Left lung (tissue), 10 donors: ENCODE results near the gene COL18A1. TPM values are rescaled to one million over a fixed set of nuclear protein-coding genes. Genes with fewer than 3 reads are reported as not detected.

Experiments
- ATAC-seq: fragments of 200-7000 bp; cut with Tn5 transposase; one replicate; pipeline ENCODE4 v1.9.1; 2020; ENCODE audit warnings: moderate library complexity
- DNase-seq, 4 donors: peaks; one replicate each; pipeline ENCODE4 v3.0.0-alpha.2; 2013 to 2020
- H3K27ac ChIP-seq, 2 donors: fragments of 200-600 bp; sonication (generic) in 1 of 2; one replicate each; pipeline versions ENCODE4 v1.5.0 to v1.8.0; 2020 to 2021
- H3K27me3 ChIP-seq, 2 donors: fragments of 200-600 bp; sonication (generic) in 1 of 2; one replicate each; pipeline versions ENCODE4 v1.5.0 to v1.8.0; 2020 to 2021
- H3K36me3 ChIP-seq, 2 donors: fragments of 200-600 bp; sonication (generic) in 1 of 2; one replicate each; pipeline versions ENCODE4 v1.5.0 to v1.8.0; 2020 to 2021
- H3K4me1 ChIP-seq, 2 donors: fragments of 200-600 bp; one replicate each; pipeline ENCODE4 v1.8.0; 2021
- H3K4me3 ChIP-seq, 2 donors: fragments of 200-600 bp; sonication (generic) in 1 of 2; one replicate each; pipeline versions ENCODE4 v1.5.0 to v1.8.0; 2020 to 2021; ENCODE audit warnings: mild to moderate bottlenecking in 1 of 2
- H3K9me3 ChIP-seq, 2 donors: fragments of 200-600 bp; sonication (generic) in 1 of 2; one replicate each; pipeline versions ENCODE4 v1.5.0 to v1.8.0; 2020 to 2021
- CTCF ChIP-seq, 2 donors: fragments of 200-600 bp; sonication (generic) in 1 of 2; IDR thresholded peaks; one replicate each; pipeline versions ENCODE4 v1.5.0 to v1.8.0; 2021; ENCODE audit warnings: antibody characterized with exemption in 2 of 2
- intact Hi-C, 2 donors: fragments of 100-400 bp; cut with DNase I; formaldehyde crosslinking; loops; one replicate each; pipeline versions ENCODE4 v1.11.2 to v1.14.2; 2022
- polyA plus RNA-seq, 6 donors: library from polyadenylated mRNA; unstranded; fragments of 120-200 nt; gene quantifications; one replicate each; pipeline ENCODE4 v1.2.1, GENCODE V29; 2013; ENCODE audit not compliant: insufficient read length in 6 of 6
- total RNA-seq, 2 donors: library from RNA; stranded (reverse); fragmentation: NEBNext Ultra II Directional; extraction: Animal tissue kit (Norgen Biotek cat#: 25700); gene quantifications; one replicate each; pipeline ENCODE4 v1.2.1, GENCODE V29; 2021
- donor health status: DM: no; HTN: yes; CAD: no.
- donor health status: DM: no; HTN: no; CAD: no.

COL18A1 gene
- total and polyA plus RNA-seq, 8 donors, result 39.3 to 90.2 (median 64.0) TPM

GRCh38 chr21:45472445-45473365 is 67.7 kb downstream of the COL18A1 start:
- intact Hi-C loops, result no loop called here
- Histone ChIP-seq H3K9me3 (no peaks in the 10 kb centered on the region), H3K4me1 (peaks cover 18 to 26% of the 10 kb centered on the region in 2 donors), H3K27me3 (no peaks in the 10 kb centered on the region), H3K36me3 (peaks cover 0 to 28% of the 10 kb centered on the region in 2 donors), H3K4me3 (no peak overlapping the region), H3K27ac (peak overlapping the region in 1 of 2 donors; percentile 84)
- ATAC-seq (no peak), DNase-seq (peak in 1 of 4 donors; percentile 71)
- TF ChIP-seq CTCF (IDR thresholded peaks at IDR 0.05), result no peak

GRCh38 chr21:45473496-45474322 is 68.7 kb downstream of the COL18A1 start:
- intact Hi-C loops, result no loop called here
- no peaks in the 10 kb centered on the region for H3K9me3 ChIP-seq
- H3K4me3 ChIP-seq, result no peak overlapping the region
- DNase-seq (peak in 1 of 4 donors; percentile 70), ATAC-seq (no peak)
- peaks cover 0 to 24% of the 10 kb centered on the region in 2 donors for H3K36me3 ChIP-seq
- TF ChIP-seq CTCF (IDR thresholded peaks at IDR 0.05), result no peak
- no peaks in the 10 kb centered on the region for H3K27me3 ChIP-seq
- no peak overlapping the region for H3K27ac ChIP-seq
- peaks cover 27 to 36% of the 10 kb centered on the region in 2 donors for H3K4me1 ChIP-seq

- no peak for TF ChIP-seq CTCF (IDR thresholded peaks at IDR 0.05)
- Histone ChIP-seq H3K36me3 (peaks cover 0 to 18% of the 10 kb centered on the region in 2 donors), H3K27ac (no peak overlapping the region), H3K27me3 (no peaks in the 10 kb centered on the region), H3K9me3 (no peaks in the 10 kb centered on the region), H3K4me1 (peaks cover 27 to 39% of the 10 kb centered on the region in 2 donors), H3K4me3 (no peak overlapping the region)
- no peak for ATAC-seq
- intact Hi-C loops, result no loop called here
- DNase-seq, result peak in 1 of 4 donors; percentile 84
Observed at GRCh38 chr21:45474323-45474950, 69.5 kb downstream of the COL18A1 start.

- Histone ChIP-seq H3K27ac (no peak overlapping the region), H3K9me3 (no peaks in the 10 kb centered on the region), H3K36me3 (peaks cover 0 to 22% of the 10 kb centered on the region in 2 donors), H3K4me1 (peaks cover 27 to 44% of the 10 kb centered on the region in 2 donors), H3K4me3 (no peak overlapping the region), H3K27me3 (no peaks in the 10 kb centered on the region)
- no peak for TF ChIP-seq CTCF (IDR thresholded peaks at IDR 0.05)
- ATAC-seq (no peak), DNase-seq (peak in 1 of 4 donors; percentile 76)
- intact Hi-C loops, result no loop called here
Observed at GRCh38 chr21:45475004-45475685, 70.2 kb downstream of the COL18A1 start.
